ENCODE data around the gene KCNIP4. TPM values are rescaled to one million over a fixed set of nuclear protein-coding genes. Genes with fewer than 3 reads are reported as not detected.

The KCNIP4 gene
- total and polyA plus RNA-seq, 9 of the 15 experiments (the other 6 are each of a cell fraction or from before 2014, with no cell fraction given) = 0.25 to 0.41 TPM; not detected in 7

GRCh38 chr4:21367567-21367966, 581.0 kb downstream of the KCNIP4 start:
- Histone ChIP-seq H2AFZ (ENCODE audit: low read depth, low read length) (no peak overlapping the region), H4K20me1 (replicated peaks; ENCODE audit: control insufficient read depth, insufficient read depth, low read length) (no peaks in the 10 kb centered on the region), H3K4me3 (no peak overlapping the region), H3K4me2 (ENCODE audit: insufficient read depth, low read length) (no peak overlapping the region), H3K9me3 (replicated peaks; ENCODE audit: control insufficient read depth, insufficient read depth, low read depth, low read length) (no peaks in the 10 kb centered on the region), H3K9me1 (ENCODE audit: control insufficient read depth, insufficient read depth, low read length) (no peaks in the 10 kb centered on the region), H3K27me3 (ENCODE audit: control insufficient read depth in 2 of 2, insufficient read depth in 2 of 2, low read length in 2 of 2) (no peaks in the 10 kb centered on the region), H3K4me1 (replicated peaks in 1 of 2; ENCODE audit: control insufficient read depth in 2 of 2, insufficient read depth in 2 of 2, low read length in 2 of 2) (no peaks in the 10 kb centered on the region), H3K9ac (ENCODE audit: insufficient read depth in 1 of 2, low read depth in 2 of 2, low read length in 2 of 2) (no peak overlapping the region), H3K36me3 (ENCODE audit: control insufficient read depth, insufficient read depth, low read length) (no peaks in the 10 kb centered on the region), H3K27ac (ENCODE audit: extremely low read depth, low read depth, low read length) (no peak overlapping the region), H3K79me2 (ENCODE audit: control insufficient read depth, insufficient read depth, low read length) (no peaks in the 10 kb centered on the region)
- TF ChIP-seq CBFB (CRISPR knock-in tag; IDR thresholded peaks at IDR 0.05) = no peak
- TF ChIP-seq ZNF785 (CRISPR knock-in tag; IDR thresholded peaks at IDR 0.05) = no peak
- TF ChIP-seq ILK (tag; IDR thresholded peaks at IDR 0.05; ENCODE audit: borderline replicate concordance, low read depth) = no peak
- no peak for TF ChIP-seq RAD51 (IDR thresholded peaks at IDR 0.05; ENCODE audit: borderline replicate concordance, low read depth)
- TF ChIP-seq, protein P1, sequence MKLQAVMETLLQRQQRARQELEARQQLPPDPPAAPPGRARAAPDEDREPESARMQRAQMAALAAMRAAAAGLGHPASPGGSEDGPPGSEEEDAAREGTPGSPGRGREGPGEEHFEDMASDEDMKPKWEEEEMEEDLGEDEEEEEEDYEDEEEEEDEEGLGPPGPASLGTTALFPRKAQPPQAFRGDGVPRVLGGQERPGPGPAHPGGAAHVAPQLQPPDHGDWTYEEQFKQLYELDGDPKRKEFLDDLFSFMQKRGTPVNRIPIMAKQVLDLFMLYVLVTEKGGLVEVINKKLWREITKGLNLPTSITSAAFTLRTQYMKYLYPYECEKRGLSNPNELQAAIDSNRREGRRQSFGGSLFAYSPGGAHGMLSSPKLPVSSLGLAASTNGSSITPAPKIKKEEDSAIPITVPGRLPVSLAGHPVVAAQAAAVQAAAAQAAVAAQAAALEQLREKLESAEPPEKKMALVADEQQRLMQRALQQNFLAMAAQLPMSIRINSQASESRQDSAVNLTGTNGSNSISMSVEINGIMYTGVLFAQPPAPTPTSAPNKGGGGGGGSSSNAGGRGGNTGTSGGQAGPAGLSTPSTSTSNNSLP (IDR thresholded peaks at IDR 0.05; ENCODE audit: borderline replicate concordance, low read depth, low read length) = no peak
- TF ChIP-seq, protein P2, sequence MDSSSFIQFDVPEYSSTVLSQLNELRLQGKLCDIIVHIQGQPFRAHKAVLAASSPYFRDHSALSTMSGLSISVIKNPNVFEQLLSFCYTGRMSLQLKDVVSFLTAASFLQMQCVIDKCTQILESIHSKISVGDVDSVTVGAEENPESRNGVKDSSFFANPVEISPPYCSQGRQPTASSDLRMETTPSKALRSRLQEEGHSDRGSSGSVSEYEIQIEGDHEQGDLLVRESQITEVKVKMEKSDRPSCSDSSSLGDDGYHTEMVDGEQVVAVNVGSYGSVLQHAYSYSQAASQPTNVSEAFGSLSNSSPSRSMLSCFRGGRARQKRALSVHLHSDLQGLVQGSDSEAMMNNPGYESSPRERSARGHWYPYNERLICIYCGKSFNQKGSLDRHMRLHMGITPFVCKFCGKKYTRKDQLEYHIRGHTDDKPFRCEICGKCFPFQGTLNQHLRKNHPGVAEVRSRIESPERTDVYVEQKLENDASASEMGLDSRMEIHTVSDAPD (CRISPR knock-in tag; IDR thresholded peaks at IDR 0.05) = no peak
- TF ChIP-seq, protein P3, sequence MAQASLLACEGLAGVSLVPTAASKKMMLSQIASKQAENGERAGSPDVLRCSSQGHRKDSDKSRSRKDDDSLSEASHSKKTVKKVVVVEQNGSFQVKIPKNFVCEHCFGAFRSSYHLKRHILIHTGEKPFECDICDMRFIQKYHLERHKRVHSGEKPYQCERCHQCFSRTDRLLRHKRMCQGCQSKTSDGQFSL (CRISPR knock-in tag; IDR thresholded peaks at IDR 0.05) = no peak
- TF ChIP-seq, protein P3 (tag; IDR thresholded peaks at IDR 0.05) = no peak
- TF ChIP-seq ZBTB43 (CRISPR knock-in tag; IDR thresholded peaks at IDR 0.05) = no peak
- TF ChIP-seq SREBF2 (CRISPR knock-in tag; IDR thresholded peaks at IDR 0.05) = no peak
- no peak for TF ChIP-seq SIN3B (IDR thresholded peaks at IDR 0.05; ENCODE audit: low read depth)
- no peak for TF ChIP-seq FOXP1 (CRISPR knock-in tag; IDR thresholded peaks at IDR 0.05)
- TF ChIP-seq, protein P4, sequence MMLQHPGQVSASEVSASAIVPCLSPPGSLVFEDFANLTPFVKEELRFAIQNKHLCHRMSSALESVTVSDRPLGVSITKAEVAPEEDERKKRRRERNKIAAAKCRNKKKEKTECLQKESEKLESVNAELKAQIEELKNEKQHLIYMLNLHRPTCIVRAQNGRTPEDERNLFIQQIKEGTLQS (IDR thresholded peaks at IDR 0.05) = no peak
- TF ChIP-seq, protein P4 (CRISPR knock-in tag; conservative IDR thresholded peaks at IDR 0.05) = no peak
- TF ChIP-seq TAF15 (IDR thresholded peaks at IDR 0.05; ENCODE audit: low read depth, low read length) = no peak
- TF ChIP-seq NR3C1 (CRISPR knock-in tag; IDR thresholded peaks at IDR 0.05) = no peak
- no peak for TF ChIP-seq ZFP1 (CRISPR knock-in tag; IDR thresholded peaks at IDR 0.05)
- no peak for TF ChIP-seq HDAC2 (IDR thresholded peaks at IDR 0.05)
- no peak for TF ChIP-seq MCM2 (IDR thresholded peaks at IDR 0.05; ENCODE audit: low read depth)
- intact Hi-C loops (cut with micrococcal nuclease) (no loop called here), in situ Hi-C loops (cut with MboI) (no loop called here)
- ATAC-seq (no peak), FAIRE-seq (no peak), DNase-seq (ENCODE audit: extremely low read depth in 1 of 4, low spot score in 3 of 4) (no peak)
- CTCF ChIA-PET (ENCODE audit: low intra/inter-chr PET ratio) = no interaction called here
- 0% methylated on average over 2 of the region's 2 CpGs for WGBS (ENCODE audit: insufficient coverage, low coverage, missing lambda C conversion rate)
- POLR2A ChIA-PET = no interaction called here
- BruUV-seq (replicated peaks) = no TSS peak
